Right renal cortex interstitium (tissue), 3 donors: ENCODE results near the gene SIX2. TPM values are rescaled to one million over a fixed set of nuclear protein-coding genes. Genes with fewer than 3 reads are reported as not detected.

Experiments used
- DNase-seq, 3 donors: peaks; one replicate each; pipeline ENCODE4 v3.0.0-alpha.2; 2013; ENCODE audit warnings: low read depth in 3 of 3, low spot score in 2 of 3
- polyA plus RNA-seq, 3 donors: library from polyadenylated mRNA; unstranded; fragments of 120-200 nt; gene quantifications; one replicate each; pipeline ENCODE4 v1.2.1, GENCODE V29; 2013; ENCODE audit not compliant: insufficient read length in 3 of 3

The SIX2 gene
- polyA plus RNA-seq, 3 donors: 19.9 to 25.3 (median 21.6) TPM

DNA sequence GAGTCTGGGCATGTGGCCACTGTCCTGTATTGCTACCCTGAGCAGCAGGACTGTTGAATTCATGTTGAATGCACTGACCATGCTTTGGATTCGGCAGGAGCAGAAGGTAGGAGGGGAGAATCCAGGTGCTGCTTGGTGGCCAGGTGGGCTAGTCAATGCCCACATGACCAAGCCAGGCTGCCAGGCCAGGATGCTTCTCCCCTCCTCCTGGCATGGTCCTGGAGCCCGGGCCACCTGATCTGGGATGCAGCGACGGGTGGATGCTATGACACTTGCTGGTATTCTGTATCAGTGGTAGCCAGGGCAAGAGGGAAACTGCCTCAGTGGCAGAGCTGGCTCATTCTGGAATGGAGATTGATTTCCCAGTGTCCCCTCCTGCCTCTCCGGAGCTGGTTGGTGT lies 14.8 kb upstream of the SIX2 start:
- no peak for DNase-seq

GRCh38 chr2:45020439-45020838 lies 11.2 kb upstream of the SIX2 start:
- no peak for DNase-seq

DNA sequence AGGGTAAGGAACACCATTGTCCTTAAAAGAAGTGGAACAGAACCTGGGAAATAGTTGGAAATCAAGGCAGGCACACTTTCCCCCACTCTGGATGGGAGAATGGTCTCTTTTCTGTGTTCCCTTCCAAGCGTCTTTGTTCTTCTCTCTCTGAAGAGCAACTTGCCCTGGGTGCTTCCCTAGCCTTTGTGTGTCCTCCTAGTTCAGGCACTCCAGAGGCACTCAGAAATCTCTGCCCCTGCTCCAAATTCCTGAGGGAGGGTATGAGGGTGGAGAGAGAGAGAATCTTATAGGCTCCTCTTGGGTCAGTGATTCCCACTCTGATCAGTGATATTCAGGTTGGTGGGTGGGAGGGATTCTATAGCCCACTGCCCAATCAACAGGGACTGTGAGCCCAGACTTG lies 8.8 kb upstream of the SIX2 start:
- DNase-seq: no peak

GRCh38 chr2:45014831-45015230 lies 5.6 kb upstream of the SIX2 start:
- no peak for DNase-seq

- no peak for DNase-seq
These were observed 4.9 kb upstream of the SIX2 start for GRCh38 chr2:45014016-45014702.

DNA sequence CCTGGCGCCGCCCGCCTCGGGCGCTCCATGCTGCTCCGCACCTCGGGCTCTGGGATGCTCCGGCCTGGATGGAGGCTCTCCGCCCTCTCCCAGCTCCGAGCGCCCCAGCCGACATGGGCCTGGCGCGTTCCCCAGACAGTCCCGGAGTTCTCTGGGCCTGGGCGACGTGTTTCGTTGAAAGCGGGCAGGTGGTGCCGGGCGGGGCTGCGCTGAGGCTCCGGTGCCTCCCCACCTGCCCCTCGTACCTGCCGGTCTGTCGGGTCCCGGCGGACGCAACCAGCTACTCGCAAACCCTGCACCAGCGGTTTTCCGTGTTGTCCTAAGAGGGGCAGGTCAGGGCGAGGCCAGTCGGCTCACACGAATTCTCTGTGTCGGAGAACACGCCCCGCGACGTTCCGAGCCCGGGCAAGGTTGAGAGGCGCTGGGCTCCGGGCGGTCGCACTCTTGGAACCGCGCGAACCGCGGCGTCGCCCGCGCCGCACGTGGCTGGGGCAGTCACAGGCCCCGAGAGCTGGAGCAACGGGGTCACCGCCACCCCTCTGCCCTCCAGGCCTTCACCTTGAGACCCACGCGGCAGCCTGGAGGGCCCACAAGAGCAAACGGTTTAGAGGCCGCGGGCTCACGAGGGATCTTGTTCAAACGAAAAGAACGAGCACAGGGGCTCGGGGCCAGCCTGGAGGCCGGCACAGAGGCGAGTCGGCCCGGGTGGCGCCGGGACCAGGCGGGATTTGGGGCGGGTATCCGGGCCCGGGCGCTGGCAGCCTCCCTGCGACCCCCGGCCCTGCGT lies 4.2 kb upstream of the SIX2 start:
- DNase-seq: no peak

DNA sequence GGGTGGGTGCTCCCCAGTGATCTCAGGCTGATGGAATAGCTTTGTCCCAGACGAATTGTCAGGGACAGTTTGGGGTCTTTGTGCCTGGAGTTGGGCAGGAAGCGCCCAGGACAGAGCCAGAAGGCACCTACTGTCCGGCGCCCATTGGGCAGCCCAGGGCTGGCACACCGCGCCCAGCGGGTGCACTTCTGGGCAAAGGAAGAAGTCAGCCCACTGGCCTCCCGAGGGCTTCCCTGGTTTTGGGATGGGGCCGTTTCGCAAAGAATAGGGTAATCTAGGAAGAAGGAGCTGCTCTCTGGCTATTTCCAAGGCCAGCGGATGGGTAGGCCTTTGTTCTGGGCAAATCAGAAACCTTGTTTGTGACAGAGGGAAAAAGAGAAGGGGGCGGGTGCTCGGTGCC lies 3.5 kb upstream of the SIX2 start:
- DNase-seq: no peak

- no peak for DNase-seq
These were observed 2.7 kb upstream of the SIX2 start for GRCh38 chr2:45011621-45012602.

DNA sequence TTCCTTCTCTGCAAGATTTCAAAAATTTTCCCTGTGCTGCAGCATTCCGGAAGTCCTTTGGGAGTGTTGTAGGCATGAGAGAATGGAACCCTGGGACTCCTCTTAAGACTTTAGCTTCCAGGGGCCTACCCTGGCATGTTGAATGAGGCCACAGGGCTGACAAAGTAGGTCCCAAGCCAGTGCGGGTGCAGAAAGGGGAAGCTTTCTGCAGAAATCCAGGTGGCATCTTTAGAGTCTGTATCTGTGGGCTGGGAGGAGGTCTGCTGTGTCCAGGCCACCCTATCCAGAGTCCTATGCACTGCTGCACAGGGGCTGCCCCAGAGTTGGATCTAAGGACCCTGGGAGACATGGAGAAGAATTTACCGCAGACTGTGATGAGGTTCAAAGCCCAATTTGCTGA lies 1.9 kb upstream of the SIX2 start:
- no peak for DNase-seq

GRCh38 chr2:45010702-45011012 lies 1.4 kb upstream of the SIX2 start:
- DNase-seq: no peak

- no peak for DNase-seq
These were observed 863 bp upstream of the SIX2 start for GRCh38 chr2:45009928-45010701.

- no peak for DNase-seq
These were observed 739 bp downstream of the SIX2 start for GRCh38 chr2:45008296-45009129.

DNA sequence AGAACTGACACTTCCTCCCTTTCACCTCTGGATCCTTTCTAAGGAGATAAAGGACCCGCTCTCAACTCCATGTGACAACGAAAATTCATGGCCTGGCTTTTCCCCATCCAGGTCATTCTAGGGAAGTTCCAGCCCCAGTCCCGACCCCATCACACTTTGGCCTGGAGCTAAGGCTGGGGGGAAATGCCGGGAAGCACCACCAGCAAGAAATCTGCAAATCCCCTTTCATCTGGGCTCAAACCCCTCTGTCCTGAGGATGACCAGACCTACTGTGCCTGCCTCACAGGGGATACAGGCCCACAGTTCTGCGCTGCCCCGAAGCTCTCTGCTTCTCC lies 1.3 kb downstream of the SIX2 start:
- no peak for DNase-seq

- DNase-seq: no peak
These were observed 2.3 kb downstream of the SIX2 start for GRCh38 chr2:45006942-45007287.

DNA sequence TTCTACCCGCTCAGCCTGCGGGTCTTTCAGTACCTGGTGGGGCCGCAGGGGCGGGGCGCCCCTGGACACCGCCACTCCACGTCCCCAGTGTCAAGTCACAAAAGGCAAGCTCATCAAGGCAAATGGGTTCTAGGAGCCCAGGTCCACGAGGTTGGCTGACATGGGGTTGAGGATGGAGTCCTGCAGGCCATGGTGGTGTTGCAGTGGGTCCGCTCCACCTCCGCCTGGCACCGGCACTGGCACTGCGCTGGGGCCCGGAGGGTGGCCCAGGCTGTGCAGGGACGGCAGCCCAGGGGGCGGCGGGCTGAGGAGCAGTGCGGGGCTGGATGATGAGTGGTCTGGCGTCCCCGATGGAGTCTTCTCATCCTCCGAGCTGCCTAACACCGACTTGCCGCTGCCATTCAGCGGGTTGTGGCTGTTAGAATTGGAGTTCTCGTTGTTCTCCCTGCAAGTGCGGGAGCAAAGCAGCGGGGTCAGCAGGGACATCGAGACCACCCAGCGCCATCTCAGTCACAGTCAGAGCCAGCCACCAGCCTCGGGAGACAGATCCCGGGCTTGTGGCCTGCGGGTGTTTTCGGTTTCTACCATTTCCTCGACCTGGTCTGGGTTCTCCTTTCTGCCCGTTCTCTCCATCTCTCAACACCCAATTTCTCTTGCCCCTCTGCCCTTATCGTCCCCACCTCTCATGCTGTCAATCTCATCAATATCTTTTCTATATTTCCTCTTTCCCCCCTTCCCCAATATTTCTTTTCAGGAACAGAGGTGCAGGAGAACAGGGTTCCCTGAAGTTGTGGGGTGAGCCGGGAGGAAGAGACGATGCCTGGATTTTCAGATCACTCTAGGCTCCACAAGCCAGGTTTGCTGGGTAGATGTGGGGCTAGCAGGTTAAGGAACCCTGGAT lies 3.0 kb downstream of the SIX2 start:
- no peak for DNase-seq

DNA sequence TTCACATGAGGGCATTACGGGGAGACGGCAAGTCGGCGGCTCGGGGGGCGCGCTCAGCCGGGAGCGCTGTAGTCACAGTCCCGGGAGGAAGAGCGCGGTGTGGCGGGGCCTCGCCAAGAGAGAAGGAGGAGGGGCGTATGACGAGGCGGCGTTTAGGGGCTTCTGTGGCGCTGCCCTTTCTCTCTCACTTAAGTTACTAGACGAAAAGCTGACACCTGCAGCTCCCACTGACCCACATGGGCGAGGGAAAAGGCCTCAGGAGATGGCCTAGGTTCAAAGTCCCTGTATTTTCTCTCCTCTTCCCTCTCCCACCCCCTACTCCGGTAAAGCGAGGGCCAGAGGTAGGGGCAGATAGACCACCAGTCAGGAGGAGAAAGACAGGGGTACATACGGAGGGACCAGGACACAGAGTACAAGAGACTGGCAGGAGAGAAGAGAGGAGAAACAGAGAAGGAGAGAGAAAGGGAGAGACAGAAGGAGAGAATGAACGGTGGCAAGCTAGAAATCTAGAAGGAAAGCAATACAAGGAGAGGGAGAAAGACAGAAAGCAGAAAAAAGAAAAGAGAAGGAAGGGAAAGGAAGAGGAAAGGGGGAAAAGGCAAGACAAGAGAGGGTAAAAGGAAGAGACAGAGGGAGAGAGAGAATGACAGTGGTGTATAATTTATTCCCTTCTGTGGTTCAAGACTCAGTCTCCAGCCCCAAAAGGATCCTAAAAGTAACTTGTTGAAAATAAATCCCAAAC lies 3.8 kb downstream of the SIX2 start:
- no peak for DNase-seq

DNA sequence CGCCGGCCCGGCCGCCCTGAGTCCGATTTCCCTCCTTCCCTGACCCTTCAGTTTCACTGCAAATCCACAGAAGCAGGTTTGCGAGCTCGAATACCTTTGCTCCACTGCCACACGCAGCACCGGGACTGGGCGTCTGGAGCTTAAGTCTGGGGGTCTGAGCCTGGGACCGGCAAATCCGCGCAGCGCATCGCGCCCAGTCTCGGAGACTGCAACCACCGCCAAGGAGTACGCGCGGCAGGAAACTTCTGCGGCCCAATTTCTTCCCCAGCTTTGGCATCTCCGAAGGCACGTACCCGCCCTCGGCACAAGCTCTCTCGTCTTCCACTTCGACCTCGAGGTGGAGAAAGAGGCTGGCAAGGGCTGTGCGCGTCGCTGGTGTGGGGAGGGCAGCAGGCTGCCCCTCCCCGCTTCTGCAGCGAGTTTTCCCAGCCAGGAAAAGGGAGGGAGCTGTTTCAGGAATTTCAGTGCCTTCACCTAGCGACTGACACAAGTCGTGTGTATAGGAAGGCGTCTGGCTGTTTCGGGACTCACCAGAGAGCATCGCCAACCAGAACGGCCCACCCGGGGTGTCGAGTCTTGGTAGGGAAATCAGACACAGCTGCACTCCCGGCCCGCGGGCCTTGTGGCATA lies 4.6 kb downstream of the SIX2 start:
- no peak for DNase-seq
